Lower leg skin (tissue), 4 donors: ENCODE results near the gene MYO18B. TPM values are rescaled to one million over a fixed set of nuclear protein-coding genes. Genes with fewer than 3 reads are reported as not detected.

ENCODE experiments used
- DNase-seq, 2 donors: peaks; one replicate each; pipeline ENCODE4 v3.0.0-alpha.2; 2019; ENCODE audit warnings: low spot score in 2 of 2
- H3K4me3 ChIP-seq: fragments of 200-600 bp; sonication (generic); 2 replicates; pipeline ENCODE4 v1.5.1; 2017; ENCODE audit warnings: mild to moderate bottlenecking, low read depth; ENCODE audit not compliant: poor library complexity, severe bottlenecking
- CTCF ChIP-seq, 3 donors: fragments of 450-650 bp; IDR thresholded peaks; one replicate each; pipeline ENCODE4 v1.5.1; 2016; ENCODE audit warnings: antibody characterized with exemption in 3 of 3, mild to moderate bottlenecking in 3 of 3, moderate library complexity in 2 of 3
- POLR2A ChIP-seq, 2 donors: fragments of 450-650 bp; IDR thresholded peaks; one replicate each; pipeline ENCODE4 v1.6.1; 2016 to 2017; ENCODE audit warnings: antibody characterized with exemption in 2 of 2, mild to moderate bottlenecking in 1 of 2, moderate library complexity in 1 of 2
- WGBS, 2 donors: methylation state at CpG; one replicate each; pipeline ENCODE4 v1.1.5; 2018; 5-methylcytosine and 5-hydroxymethylcytosine counted together
- intact Hi-C: fragments of 100-400 bp; cut with DNase I; formaldehyde crosslinking; loops from one replicate; pipeline ENCODE4 v1.15.0; 2023; ENCODE audit warnings: low total_unique reads
- total RNA-seq, 4 donors: library from RNA; depleted of rRNA; stranded (reverse); fragments of >200 nt; gene quantifications; one replicate each; pipeline ENCODE4 v1.1.0, GENCODE V29; 2016

The MYO18B gene
- total RNA-seq, 4 donors from 2014 or later, result 1.5 to 3.4 TPM; not detected in 2

GRCh38 chr22:25935266-25936058 is 193.5 kb downstream of the MYO18B start:
- no peak overlapping the region for H3K4me3 ChIP-seq
- intact Hi-C loops, result no loop called here
- TF ChIP-seq POLR2A (IDR thresholded peaks at IDR 0.05) (no peak), CTCF (IDR thresholded peaks at IDR 0.05) (no peak)
- peak in 1 of 2 donors; percentile 49 for DNase-seq
- WGBS, 2 donors, result 49 to 51% methylated on average over 7 of the region's 7 CpGs

- peak in 1 of 2 donors; percentile 5 for DNase-seq
- TF ChIP-seq CTCF (IDR thresholded peaks at IDR 0.05) (no peak), POLR2A (IDR thresholded peaks at IDR 0.05) (no peak)
- H3K4me3 ChIP-seq, result no peak overlapping the region
- WGBS, 2 donors, result 68 to 85% methylated on average over 1 of the region's 1 CpG
- intact Hi-C loops, result no loop called here
Observed at GRCh38 chr22:25938151-25938550, 196.2 kb downstream of the MYO18B start.

- intact Hi-C loops, result no loop called here
Observed at GRCh38 chr22:25939384-25939783, 197.4 kb downstream of the MYO18B start.

GRCh38 chr22:25940479-25940878 is 198.5 kb downstream of the MYO18B start:
- 74 to 78% methylated on average over 2 of the region's 2 CpGs for WGBS, 2 donors
- DNase-seq, result no peak
- H3K4me3 ChIP-seq, result no peak overlapping the region
- intact Hi-C loops, result no loop called here
- TF ChIP-seq POLR2A (IDR thresholded peaks at IDR 0.05), result no peak

More at GRCh38 chr22:25939384-25939783, 197.4 kb downstream of the MYO18B start:
- DNase-seq, result peak in 1 of 2 donors; percentile 23
- no peak for TF ChIP-seq CTCF (IDR thresholded peaks at IDR 0.05)
- TF ChIP-seq POLR2A (IDR thresholded peaks at IDR 0.05), result no peak
- H3K4me3 ChIP-seq, result no peak overlapping the region
- 84 to 91% methylated on average over 4 of the region's 4 CpGs for WGBS, 2 donors

GRCh38 chr22:25941365-25941960 is 199.5 kb downstream of the MYO18B start:
- TF ChIP-seq CTCF (IDR thresholded peaks at IDR 0.05) (no peak), POLR2A (IDR thresholded peaks at IDR 0.05) (no peak)
- H3K4me3 ChIP-seq, result no peak overlapping the region
- WGBS, 2 donors, result 57 to 58% methylated on average over 8 of the region's 8 CpGs
- intact Hi-C loops, result no loop called here
- DNase-seq, result no peak

GRCh38 chr22:25942115-25942855 is 200.3 kb downstream of the MYO18B start:
- intact Hi-C loops, result no loop called here
- H3K4me3 ChIP-seq, result no peak overlapping the region
- 54 to 64% methylated on average over 9 of the region's 9 CpGs for WGBS, 2 donors
- no peak for DNase-seq
- no peak for TF ChIP-seq CTCF (IDR thresholded peaks at IDR 0.05)
- TF ChIP-seq POLR2A (IDR thresholded peaks at IDR 0.05), result no peak
